ENCODE results near the gene NPPC.

GRCh38 chr2:231882646-231883045 lies 43.5 kb downstream of the NPPC start:
- no peak for TF ChIP-seq EZH2phosphoT487 (IDR thresholded peaks at IDR 0.05; ENCODE audit: insufficient read depth, low read depth)
- no peak for TF ChIP-seq EZH2 (IDR thresholded peaks at IDR 0.05; ENCODE audit: insufficient read depth, poor library complexity, severe bottlenecking)

Measured in GM23248 (cell line).